ENCODE data around the gene PLA2G4E. TPM values are rescaled to one million over a fixed set of nuclear protein-coding genes. Genes with fewer than 3 reads are reported as not detected.

Gene PLA2G4E
- total RNA-seq, 4 donors from 2014 or later: 0.12 TPM; not detected in 3

DNA sequence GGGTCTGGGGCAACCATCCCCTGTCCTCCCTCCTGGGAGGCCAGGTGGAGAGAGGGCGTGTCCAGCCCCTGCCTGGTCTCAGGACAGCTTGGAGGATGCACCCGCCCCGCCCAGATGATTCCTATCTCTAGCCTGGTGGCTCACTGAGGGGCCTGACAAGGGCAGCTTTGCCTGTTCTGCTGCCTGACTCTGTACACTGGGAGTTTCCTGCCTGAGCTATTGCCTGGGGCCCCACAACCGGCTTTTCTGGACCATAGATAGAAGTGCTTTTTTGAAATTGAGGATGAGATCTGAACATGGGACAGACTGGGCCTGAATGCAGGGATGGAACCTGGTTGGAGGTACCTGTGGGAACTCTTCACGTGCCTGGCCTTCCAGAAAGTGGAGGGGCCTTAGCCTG lies 751 bp upstream of the PLA2G4E start:
- DNase-seq (ENCODE audit: low spot score): no peak
- no peak for ATAC-seq (ENCODE audit: low FRiP score)
- TF ChIP-seq CTCF (IDR thresholded peaks at IDR 0.05): no peak

DNA sequence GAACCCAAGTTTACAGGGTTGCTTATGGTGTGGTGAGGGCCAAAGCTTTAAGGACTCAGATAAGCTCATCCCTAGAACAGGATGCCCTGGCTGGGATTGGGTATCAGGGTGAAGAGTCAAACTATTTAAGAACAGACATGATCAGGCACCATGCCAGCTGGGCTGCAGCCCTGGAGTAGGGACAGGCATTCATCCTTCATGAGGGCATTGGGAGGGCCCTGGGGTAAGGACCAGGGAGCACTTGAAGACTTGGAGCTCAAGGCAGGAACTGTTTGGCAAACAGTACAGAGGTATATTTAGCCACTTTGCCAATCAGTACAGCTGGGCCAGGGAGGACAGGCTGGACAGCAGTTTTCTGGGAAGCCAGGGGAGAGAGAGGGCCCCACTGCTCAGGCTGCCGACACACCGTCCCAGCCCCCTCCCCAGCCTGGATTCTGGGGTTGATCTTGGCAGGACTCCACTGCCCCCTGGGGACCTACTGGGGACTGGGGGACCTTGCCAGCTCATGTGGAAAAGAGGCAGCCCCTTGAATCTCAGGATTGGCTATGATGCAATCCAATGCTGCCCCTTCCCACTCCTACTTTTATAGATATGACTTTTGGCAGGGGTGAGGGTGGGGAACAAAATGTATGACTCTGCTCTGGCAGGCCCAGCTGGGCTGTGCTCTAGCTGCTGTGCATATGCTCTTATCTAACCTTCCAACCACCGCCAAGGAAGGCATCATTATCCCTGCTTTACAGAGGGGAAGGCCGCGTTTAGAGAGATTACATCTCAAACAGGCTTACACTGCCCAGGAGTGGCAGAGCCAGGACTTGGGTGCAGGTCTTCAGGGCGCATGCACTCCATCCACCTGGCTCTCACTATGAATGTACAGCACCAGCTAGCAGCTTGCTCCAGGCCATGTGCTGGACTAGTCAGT lies 2.3 kb downstream of the PLA2G4E start:
- TF ChIP-seq CTCF (IDR thresholded peaks at IDR 0.05): no peak
- no peak for DNase-seq (ENCODE audit: low spot score)
- ATAC-seq (ENCODE audit: low FRiP score): no peak

DNA sequence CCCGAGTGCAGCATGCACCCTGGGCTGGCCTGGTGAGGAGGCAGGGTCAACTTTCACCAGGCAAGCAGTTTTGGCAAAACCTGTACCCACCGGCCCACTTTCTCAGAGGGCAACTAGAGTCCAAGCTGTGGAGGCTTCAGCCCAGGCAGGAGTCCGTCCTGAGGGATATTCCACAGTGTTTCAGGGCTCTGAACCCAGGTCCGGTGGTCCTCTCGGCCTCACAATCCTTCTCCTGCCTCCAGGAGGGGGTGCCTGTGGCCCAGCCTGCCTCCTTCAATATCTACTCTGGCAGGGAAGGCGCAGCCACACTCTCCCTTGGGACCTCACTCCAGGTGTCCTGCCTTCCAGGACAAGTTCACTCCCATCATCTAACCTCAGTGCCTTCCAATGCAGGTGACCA lies 3.9 kb downstream of the PLA2G4E start:
- no peak for DNase-seq (ENCODE audit: low spot score)
- no peak for TF ChIP-seq CTCF (IDR thresholded peaks at IDR 0.05)
- no peak for ATAC-seq (ENCODE audit: low FRiP score)

GRCh38 chr15:42014406-42014805 lies 6.4 kb downstream of the PLA2G4E start:
- TF ChIP-seq CTCF (IDR thresholded peaks at IDR 0.05): no peak
- ATAC-seq (ENCODE audit: low FRiP score) (no peak), DNase-seq (ENCODE audit: low spot score) (no peak)

DNA sequence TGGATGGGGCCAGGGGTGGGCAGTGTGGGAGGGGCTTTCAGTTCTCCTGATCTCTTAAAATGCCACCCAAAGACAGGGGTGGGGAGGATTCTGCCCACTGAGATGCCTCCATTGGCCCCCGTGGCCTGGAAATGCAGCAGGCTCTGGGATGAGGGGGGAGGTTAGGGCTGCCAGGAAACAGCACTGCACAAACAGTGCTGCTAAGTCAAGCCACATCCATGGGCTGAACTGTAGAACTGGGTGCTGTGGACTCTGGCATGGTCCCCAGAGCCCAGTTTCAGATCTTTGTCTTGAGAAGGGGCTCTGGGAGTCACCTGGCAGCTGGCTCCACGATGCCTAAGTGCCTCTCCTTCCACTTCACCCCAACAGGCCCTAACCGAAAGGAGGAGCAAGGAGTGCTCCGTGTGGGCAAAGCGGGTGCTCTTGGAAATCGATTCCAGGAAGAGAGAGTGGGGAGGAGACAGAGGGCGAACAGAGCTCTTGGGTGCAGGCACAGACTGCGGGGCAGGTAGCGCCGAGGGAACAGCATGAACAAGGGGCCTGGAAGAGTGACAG lies 7.8 kb downstream of the PLA2G4E start:
- ATAC-seq (ENCODE audit: low FRiP score) (no peak), DNase-seq (ENCODE audit: low spot score) (no peak)
- TF ChIP-seq CTCF (IDR thresholded peaks at IDR 0.05): no peak

DNA sequence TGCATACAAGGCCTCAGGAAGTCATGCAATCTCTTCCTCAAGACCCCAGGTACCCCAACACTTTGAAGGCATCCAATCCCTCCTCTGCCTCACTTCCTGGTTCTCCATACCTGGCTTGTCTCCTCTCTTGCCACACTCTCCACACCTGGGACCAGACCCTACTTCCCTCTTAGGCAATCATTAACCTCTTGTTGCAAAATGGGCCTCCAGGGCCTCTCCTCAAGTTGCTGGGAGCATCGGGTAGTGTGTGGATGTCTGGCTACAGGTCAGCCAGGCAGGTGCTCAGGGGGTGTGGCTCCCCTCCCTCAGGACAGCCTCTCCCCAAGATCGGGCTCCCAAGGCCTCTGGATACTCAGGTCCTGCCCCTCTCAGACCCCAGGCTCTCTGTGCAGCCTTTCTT lies 8.6 kb downstream of the PLA2G4E start:
- DNase-seq (ENCODE audit: low spot score) (no peak), ATAC-seq (ENCODE audit: low FRiP score) (no peak)
- TF ChIP-seq CTCF (IDR thresholded peaks at IDR 0.05): no peak

- ATAC-seq (ENCODE audit: low FRiP score) (no peak), DNase-seq (ENCODE audit: low spot score) (no peak)
Measured at GRCh38 chr15:42011074-42011473, 9.8 kb downstream of the PLA2G4E start.

More at GRCh38 chr15:42011074-42011473, 9.8 kb downstream of the PLA2G4E start:
- no peak for TF ChIP-seq CTCF (IDR thresholded peaks at IDR 0.05)

All from omental fat pad (tissue), 4 donors.